GM21723 (cell line): ENCODE data around the gene TMEM14A.
"Not testable (repeated sequence)": the region's sequence is repeated elsewhere in the genome, so short reads cannot be mapped to it uniquely, and the experiment has no call there.

Experiments used
- ATAC-seq: cut with Tn5 transposase; IDR thresholded peaks from one replicate; pipeline ENCODE4 v1.9.1; 2021; ENCODE audit warnings: mild to moderate bottlenecking, moderate library complexity; ENCODE audit not compliant: unreplicated experiment

Gene TMEM14A

DNA sequence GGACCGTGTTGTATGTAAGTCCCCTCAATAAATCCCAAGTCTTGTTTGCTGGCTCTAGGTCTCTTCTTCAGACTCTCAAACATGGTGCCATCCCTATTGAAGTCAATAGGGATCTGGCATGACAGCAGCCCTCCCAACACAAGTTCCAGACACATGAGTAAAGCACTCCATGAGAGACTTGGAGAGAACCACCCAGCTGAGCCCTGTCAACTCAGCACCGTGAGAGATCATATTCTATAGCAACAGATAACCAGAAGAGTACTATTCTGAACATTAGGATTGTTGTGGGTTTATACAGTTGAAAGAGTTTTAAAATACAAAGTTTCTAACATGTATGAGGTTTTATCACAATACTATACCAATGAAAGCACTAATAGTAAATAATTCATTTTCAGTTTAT, 23.5 kb downstream of the TMEM14A start:
- no peak for ATAC-seq

DNA sequence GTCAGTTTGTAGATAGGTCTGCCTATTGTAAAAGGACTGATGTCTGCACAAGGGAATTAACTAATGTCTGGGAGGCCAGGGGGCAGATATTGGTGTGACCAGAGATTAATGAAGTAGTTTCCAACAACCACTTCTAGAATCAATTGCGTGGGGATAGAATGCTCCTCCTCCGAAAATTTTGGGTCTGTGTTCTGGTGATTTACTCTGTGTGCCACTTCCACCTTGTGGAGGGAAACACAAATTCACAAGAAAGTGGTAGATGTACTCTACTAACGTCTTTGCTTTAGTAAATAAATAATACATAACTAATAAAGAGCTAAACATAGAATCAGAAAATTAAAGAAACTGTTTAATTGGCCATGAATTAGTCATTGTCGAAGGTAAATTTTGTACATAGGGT, 25.5 kb downstream of the TMEM14A start:
- ATAC-seq = no peak

DNA sequence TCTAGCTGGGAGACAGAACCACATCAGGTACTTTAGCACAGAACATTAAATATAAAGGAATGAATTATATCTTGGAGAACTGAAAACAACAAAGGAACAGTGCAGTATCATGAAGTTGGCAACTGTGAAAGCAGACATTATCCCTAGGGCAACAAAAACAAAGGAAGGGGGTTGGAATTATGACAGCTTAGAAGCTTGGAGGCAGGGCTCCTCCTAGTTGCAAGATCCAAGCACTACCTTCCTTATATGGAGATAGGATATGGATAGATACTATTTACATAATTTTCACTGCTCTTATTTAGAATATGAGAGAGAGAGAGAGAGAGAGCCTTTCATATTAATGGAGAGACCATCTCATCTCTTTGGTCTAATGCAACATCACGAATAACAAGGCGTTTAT, 27.0 kb downstream of the TMEM14A start:
- no peak for ATAC-seq

DNA sequence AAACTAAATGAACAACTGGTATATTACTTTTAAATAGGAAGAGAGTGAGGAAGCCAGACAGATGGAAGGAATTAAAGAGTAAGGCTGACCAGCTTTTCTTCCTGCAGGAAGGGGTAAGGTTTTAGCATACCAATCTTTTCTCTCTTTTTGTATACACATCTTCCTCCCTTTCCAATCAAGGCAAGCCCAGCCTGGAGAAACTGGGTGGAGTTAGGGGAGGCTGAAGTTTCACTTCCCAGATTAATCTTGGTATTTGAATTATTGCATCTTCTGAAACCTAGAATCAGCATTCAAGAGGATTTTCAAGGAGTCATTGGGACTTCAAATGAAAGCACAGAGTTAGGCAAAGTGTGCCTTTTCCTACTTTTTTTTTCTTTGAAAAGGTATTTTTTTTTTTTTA, 33.1 kb downstream of the TMEM14A start:
- no peak for ATAC-seq

DNA sequence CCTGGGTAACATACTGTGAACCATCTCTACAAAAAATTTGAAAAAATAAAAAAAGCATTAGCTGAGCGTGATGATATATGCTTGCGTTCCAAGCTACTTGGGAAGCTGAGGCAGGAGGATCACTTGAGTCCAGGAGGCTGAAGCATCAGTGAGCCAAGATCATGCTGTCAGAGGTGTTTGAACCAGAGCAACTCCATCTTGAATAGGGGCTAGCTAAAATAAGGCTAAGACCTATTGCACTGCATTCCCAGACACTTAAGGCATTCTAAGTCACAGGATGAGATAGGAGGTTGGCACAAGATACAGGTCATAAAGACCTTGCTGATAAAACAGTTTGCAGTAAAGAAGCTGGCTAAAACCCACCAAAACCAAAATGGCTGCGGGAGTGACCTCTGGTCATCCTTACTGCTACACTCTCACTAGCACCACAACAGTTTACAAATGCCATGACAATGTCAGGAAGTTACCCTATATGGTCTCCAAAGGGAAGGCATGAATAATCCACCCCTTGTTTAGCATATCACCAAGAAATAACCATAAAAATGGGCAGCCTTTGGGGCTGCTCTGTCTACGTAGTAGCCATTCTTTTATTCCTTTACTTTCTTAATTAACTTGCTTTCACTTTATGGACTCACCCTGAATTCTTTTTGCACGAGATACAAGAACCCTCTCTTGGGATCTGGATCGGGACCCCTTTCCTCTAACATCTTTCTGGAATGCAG, 34.0 kb downstream of the TMEM14A start:
- ATAC-seq = not testable (repeated sequence)

DNA sequence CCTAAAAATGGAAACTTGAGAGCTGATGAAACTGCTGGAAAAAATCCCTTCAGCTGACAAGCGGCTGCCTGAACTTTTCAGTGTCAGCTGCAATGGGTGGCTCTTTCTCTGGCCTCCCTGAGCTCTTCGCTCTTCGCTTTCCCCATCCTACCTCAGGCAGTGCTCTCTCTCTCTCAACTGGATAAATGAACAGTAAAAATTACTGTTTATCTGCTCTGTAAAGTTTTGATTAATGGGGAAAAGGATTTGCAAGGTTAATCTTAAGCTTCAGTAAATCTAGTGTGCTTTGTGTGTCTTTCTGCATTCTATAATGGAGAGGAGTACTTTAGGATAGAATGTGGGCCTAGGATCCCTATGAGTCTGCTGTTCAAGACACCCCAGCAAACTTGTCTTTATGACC, 35.1 kb downstream of the TMEM14A start:
- ATAC-seq = no peak

DNA sequence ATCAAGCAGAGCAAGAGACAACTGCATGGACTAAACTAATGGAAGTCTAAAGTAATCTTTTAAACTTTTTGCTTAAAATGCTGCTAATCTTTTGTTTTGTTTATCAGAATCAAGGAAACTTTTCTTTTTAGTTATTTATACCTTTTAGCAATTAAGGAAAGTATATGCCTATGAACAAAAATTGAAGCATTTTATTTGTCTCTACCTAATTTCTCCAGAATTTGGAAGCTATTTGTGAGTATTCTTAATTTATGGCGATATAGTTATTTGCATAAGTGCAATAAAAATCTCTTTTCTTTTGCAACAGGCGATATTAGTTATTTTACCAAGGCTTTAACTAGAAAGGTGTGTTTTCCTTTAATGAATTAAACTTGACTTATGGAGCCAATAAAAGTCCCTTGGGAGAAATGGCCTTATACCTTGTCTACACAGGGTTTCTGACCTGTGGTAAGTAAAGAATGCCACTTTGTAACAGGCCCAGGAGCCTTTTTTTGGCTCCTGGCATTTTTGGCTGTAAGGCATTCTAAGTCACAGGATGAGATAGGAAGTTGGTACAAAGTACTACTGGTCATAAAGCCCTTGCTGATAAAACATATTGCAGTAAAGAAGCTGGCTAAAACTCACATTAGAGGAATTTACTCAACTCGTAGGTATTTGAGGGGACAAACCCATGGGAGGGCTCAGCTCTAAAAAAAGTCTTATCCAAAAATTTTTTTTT, 37.2 kb downstream of the TMEM14A start:
- no peak for ATAC-seq

DNA sequence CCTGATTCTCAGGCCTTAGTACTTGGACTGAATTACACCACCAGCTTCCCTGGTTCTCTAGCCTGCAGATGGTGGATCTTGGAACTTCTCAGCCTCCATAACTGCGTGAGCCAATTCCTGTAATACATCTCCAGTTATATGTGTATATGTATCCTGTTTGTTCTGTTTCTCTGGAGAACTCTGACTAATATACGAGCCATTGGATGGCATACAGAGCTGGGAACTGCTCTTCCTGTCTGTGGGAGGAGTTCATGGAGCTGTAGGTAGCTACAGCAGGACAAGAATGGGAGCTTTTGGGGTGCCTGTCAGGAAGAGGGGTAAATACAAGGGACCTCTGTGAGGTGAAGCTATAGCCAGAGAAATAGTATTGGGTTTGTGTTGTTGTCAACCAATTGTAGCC, 41.2 kb downstream of the TMEM14A start:
- ATAC-seq = no peak

DNA sequence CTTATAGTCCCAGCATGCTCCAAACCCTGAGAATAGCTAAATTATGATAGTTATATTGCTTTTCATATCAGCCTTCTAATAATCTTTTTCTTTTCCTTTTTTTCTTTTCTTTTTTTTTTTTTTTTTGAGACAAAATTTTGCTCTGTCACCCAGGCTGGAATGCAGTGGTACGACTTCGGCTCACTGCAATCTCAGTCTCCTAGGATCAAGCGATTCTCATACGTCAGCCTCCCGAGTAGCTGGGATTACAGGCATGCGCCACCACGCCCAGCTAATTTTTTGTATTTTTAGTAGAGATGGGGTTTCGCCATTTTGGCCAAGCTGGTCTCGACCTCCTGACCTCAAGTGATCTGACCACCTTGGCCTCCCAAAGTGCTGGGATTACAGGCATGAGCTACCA, 43.8 kb downstream of the TMEM14A start:
- ATAC-seq = not testable (repeated sequence)

DNA sequence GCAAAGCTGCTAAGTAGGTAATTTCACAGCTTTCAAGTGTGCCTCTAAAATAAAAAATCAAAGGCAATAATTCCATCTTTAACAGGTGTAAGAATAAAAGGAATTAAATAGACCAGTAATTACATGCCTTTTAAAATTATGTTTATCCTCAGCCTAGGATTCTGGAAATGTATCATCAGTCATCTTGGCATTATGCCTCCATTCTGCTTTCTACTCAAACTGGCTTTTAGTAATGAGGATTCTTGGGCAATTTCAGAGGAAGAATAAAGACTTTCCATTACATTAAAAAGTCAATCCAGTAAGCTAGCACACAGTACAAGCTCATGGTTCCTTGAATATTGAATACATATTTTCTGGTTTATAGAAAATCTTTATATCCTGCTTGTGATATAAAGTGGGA, 47.6 kb downstream of the TMEM14A start:
- no peak for ATAC-seq

DNA sequence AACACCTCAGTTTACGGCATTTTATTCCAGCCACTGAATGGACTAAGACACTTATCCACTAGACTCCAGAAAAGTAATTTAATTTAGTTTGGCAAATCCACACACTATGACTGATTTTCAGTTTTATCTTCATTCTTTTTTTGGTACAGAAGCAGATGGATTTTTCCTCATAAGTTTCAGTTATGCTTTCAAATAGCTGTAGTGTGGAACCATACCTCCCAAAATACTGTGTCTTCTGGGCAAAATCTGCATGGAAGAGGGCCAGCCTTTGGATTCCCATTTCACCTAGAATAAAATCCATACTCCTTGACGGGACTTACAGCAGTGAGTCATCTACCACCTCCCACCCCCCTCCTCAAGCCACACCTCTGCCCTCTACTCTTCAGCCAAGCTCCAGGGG, 49.4 kb downstream of the TMEM14A start:
- no peak for ATAC-seq

DNA sequence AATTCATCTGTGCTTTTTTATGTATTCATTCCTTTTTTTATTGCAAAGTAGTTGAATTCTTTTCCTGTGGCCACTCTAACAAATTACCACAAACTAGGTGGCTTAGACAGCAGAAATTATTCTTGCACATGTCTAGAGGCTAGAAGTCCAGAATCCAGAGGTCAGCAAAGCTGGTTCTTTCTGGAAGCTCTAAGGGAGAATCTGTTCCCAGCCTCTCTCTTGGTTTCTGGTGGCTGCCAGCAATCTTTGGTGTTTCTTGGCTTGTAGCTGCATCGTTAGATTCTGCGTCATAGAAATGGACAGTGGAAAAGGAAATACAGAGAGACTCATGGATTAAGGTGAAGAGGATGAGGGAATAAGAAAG, 53.1 kb downstream of the TMEM14A start:
- no peak for ATAC-seq

DNA sequence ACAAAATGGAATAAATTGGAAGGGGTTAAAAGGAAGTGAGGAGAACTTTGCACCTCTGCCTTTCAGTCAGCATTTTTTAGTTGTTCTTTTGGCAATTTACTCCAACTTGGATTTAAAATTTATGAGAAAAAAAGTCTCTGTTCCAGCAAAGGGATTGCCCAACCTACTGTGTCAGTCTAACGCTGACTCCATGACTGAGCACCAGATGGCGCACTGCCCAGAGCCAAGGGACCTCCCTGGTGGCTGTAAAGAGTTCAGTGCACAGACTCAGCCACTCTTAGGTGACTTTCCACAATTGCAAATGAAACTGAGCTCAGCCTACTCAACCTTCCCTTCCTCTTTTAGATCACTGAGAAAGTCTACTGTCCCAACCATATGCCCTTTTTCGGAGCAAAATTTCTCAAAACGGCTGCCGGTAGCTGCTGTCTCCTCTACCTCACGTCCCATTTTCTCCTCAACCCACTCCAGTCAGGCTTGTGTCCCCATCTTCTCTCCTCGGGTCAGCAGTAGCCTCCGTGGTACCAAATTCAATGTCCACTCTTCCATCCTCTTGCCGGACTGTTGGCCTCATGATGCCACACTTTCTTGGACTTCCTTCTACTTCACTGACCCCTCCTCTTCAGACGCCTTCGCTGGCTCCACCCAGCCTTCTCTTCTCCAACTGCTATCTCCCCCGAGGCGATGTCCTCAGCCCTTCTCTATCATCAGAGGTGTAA, 53.7 kb downstream of the TMEM14A start:
- peak; percentile 100 for ATAC-seq

DNA sequence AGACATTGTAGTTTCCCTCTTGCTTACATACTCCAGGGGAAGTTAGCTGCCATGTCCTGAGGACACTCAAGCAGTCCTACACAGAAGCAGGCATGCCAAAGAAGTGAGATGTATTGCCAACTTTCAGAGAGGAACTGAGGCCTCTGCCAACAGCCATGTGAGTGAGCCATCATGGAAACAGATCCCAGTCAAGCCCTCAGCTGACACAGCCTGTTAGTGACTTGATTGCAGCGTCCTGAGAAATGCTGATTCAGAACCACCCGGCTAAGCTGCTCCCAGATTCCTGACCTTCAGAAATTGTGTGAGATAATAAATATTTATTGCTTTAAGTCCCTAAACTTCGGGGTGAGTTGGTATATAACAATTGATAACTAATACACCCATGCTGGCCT, 54.2 kb downstream of the TMEM14A start:
- no peak for ATAC-seq

DNA sequence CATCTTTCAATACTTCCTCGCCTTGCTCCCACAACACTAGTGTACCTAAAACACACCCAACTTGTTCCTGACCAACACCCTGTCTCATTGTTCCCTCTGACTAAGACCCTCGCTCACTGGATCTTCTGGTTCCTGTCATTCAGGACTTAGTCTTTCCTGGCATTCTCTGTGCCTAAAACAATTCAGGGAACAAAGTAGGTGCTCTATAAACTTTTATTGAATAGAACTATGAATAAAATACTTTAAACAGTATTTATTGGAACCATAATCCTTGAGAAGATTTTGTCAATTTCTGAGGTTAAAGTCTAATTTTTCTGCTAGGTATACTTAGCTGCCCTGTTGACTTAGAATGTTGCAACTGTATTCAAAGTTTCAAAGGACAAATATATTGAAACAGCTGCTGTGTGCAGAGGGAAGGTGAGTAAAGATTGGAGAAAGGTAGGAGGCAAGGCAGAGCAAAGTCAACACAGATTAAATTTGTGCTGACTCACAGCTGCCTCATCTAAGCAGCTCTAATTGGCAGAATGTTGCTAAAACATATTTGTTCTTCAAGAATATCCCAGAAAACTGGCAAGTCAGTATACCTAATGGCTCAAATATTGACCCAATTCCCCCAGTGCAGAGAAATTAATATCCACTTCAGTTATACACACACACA, 54.8 kb downstream of the TMEM14A start:
- no peak for ATAC-seq

DNA sequence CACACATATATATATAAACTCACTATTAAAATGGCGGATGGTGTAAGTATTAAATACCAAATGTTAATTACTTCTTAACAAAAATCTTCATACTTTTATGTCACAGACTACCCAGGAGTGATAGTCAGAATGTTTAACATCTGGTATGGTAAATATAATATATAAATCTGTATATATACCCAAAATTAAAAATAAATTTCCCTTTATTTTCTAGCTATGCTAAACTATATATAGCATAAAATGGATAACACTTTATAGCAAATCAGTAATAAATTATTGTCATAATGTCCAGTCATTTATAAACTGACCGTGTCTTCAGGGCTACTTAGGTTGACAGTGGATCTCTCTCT, 55.3 kb downstream of the TMEM14A start:
- no peak for ATAC-seq

DNA sequence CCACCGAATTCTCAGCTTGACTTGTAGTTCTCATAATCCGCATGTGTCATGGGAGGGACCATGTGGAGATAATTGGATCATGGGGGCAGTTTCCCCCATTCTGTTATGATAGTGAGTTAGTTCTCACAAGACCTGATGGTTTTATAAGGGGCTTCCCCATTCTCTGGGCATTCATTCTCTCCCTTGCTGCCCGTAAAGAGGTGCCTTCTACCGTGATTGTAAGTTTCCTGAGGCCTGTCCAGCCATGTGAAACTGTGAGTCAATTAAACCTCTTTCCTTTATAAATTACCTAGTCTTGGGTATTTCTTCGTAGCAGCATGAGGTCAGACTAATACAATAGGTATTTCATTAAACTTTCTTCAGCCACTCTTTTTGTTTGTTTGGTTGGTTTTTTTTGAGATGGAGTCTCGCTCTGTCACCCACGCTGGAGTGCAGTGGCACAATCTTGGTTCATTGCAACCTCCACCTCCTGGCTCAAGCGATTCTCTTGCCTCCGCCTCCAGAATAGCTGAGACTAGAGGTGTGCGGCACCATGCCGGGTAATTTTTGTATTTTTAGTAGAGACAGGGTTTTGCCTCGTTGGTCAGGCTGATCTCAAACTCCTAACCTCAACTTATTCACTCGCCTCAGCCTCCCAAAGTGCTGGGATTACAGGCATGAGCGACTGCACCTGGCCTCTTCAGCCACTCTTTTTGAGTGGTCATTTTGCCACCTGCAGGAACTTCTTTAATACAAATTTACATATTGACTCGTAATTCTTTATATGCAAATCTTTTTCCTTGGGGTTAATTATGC, 56.0 kb downstream of the TMEM14A start:
- ATAC-seq = no peak

DNA sequence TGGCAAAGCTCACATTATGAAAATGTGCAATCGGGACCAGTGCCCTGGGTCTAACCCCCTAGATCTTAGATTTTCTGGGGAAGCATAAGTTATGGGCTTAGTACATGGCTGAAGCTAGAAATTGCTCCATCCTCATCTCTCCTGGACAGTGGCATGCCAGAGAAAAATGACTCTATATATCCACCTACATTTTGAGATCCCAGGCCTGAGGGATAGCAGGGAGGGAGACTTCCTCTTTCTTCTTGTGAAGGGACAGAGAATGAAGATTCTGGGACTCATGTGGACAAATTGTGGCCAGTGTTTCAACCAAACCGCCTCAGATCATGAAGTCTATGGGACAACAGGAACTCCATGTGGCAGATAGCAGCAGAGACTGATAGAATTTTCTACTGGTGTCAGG, 57.0 kb downstream of the TMEM14A start:
- ATAC-seq = no peak

DNA sequence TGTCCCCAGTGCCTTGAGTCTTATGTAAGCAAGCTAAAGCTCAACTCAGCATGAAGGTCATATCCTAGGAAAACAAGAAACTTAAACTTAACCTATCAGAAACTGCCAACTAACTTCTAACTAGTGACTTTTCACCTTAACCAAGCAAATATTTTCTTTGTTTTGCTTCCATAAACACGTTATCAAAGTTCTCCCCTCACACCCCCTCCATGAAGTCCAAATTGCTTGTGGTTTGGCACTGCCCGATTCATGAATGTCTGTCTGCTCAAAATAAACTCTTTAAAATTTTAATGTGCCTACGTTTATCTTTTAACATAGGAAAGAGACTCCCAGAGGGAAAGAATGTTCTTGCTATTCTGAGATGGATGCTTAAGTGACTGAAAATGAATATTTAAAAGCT, 57.5 kb downstream of the TMEM14A start:
- ATAC-seq = no peak

DNA sequence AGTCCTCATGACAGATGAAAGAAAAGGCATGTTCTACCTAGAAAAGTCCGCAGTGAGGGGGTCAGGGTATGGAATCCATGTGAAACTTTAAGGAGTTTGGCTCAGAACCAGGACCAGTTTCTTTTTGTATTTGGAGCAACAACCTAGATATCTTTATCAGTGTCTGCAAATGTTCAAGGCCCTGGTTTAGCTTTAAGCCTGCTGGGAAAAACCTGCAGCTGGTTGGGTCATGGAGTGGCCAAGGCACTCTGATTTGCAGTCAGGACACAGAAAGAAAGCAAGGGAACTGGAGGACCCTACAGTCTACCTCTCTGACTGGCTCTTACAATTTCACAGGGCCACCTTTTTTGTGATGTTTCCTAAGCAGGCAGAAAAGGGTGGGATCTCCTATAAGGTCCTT, 58.7 kb downstream of the TMEM14A start:
- ATAC-seq = no peak

DNA sequence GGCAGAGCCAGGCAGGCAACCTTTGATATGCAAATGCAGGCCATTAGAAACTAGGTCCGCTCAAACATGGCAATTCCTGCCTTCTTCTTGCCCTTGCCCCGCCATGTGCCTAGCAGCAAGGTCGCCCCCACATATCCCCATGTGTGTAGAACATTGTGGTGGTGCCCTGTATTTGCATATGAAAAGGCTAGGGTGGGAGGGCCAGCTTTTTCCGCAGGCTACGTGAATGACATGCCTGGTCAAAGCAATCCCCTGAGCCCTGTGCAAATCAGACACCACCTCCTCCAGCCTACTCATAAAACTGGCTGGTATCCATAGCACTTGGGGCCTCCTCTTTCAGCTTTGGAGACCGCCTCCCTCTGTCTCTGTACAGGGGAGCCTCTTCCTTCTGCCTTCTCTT, 60.8 kb downstream of the TMEM14A start:
- ATAC-seq = no peak
